HG02870 (cell line): ENCODE results near the gene ELAC2.
"Not testable (repeated sequence)": the region's sequence is repeated elsewhere in the genome, so short reads cannot be mapped to it uniquely, and the experiment has no call there.

Experiments used
- ATAC-seq: cut with Tn5 transposase; IDR thresholded peaks from one replicate; pipeline ENCODE4 v1.9.1; 2021; ENCODE audit warnings: mild to moderate bottlenecking, moderate library complexity; ENCODE audit not compliant: unreplicated experiment

The ELAC2 gene

DNA sequence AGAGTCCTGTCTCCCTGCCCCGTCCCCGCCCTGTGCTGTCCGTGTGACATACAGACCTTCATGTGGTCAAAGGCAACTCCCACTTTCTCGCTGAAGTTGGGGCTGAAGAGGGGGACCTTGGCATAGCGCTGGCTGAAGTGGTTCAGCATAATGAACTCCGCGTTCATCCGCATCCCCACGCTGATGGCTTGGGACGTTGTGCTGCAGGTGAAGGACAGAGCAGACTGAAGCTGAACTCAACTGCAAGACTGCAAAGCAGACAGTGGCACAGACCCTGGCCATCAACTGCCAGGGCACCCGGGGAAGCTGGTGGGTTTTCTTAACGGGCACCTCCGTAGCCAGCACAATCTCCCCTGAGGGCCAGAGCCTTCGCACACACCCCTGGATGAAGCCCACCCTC lies 24.2 kb downstream of the ELAC2 start:
- no peak for ATAC-seq

DNA sequence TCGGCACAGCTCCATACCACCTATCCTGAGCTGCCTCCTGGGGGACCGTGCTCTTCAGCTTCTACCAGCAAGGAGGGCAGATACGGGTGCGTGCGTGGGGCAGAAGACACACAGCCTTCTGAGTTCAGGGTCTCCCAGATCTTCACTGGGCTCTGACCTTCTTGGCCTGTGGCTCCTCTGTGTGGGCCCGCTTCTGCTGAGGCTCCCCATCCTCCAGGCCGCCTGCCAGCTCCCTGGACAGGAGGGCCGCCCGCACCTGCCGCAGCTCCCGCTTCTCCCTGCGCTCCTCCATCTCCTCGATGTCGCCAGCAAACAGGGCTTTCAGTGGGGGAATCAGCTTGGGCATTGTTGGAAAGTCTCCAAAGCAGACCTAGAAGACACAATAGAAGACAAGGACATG lies 25.2 kb downstream of the ELAC2 start:
- ATAC-seq = no peak

GRCh38 chr17:12990926-12991325 lies 26.9 kb downstream of the ELAC2 start:
- no peak for ATAC-seq

- no peak for ATAC-seq
Observed at GRCh38 chr17:12990041-12990808, 27.6 kb downstream of the ELAC2 start.

DNA sequence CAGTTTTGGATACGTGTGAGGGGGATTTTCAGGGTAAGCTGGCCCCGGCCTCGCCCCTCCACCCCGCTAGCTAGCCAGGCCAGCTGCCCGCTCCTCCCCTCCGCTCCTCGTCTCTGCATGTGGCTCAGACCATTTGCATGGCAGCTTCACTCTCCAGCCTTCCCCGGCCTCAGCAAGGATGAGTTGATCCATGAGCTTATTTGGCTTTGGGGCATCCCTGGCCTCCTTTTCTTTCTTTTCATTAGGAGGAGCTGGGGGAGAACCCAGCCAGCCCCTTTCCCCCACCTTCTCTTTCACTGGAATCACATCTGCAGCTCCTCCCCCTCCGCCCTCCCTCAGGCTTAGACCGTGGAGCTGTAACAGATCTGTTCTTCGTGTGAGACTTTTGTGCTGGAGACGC lies 30.7 kb downstream of the ELAC2 start:
- ATAC-seq = no peak

DNA sequence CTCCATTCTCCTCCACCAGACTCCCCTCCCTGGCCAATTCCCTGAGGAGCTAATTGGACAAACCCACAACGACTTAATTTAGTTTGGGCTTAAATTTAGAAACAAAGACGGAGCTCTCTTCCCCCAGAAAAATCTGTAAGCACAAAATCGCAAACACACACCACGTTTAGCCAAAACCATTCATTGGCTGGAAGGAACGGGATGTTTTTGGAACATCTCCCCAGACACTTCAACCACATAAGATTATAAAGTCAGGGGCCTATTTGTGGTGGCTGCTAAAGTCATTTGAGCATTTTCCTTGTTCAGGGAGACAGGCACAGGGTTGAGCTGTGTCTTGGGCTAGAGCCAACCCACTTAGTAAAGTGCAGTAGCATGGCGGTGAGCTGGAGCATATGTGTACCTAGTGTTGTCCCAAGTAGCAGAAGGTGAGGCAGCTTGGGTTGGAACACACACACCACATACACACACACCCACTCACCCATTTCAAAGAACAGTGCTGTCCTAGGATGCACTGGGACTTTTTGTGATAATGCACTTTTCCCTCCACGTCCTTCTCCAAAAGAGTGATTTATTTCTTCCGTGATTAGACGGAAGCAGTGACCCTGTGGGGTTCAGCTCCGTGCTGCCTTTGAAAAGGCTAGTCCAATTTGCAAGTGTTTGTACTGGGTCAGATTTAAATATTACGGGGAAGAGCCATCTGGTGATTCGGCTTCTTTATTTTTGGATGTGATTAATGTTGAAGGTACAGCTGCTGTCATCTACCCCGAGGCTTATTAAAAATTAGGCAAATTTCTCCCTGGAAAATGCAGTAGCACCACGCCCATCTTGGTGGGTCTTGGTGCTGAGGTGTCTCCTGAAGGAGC lies 32.2 kb downstream of the ELAC2 start:
- no peak for ATAC-seq

- ATAC-seq = no peak
Observed at GRCh38 chr17:12983991-12984884, 33.6 kb downstream of the ELAC2 start.

DNA sequence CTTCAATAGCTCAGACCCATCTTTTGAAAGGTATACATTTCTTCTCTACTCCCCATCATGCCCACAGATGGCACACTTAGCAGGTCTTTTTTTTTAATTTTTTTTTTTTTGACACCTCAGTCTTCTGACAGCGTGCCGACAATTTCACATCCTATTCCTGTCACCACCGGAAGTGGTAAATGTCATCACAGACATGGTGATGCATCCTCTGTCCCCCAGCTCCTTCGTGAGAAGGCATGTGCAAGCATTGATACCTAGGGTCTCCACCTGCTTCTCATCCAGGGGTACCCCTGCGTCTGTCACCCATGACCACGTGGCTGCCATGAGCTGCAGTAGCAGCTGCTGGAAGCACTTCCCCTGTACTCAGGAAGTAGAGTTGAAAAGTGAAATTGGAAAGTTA lies 35.6 kb downstream of the ELAC2 start:
- no peak for ATAC-seq

DNA sequence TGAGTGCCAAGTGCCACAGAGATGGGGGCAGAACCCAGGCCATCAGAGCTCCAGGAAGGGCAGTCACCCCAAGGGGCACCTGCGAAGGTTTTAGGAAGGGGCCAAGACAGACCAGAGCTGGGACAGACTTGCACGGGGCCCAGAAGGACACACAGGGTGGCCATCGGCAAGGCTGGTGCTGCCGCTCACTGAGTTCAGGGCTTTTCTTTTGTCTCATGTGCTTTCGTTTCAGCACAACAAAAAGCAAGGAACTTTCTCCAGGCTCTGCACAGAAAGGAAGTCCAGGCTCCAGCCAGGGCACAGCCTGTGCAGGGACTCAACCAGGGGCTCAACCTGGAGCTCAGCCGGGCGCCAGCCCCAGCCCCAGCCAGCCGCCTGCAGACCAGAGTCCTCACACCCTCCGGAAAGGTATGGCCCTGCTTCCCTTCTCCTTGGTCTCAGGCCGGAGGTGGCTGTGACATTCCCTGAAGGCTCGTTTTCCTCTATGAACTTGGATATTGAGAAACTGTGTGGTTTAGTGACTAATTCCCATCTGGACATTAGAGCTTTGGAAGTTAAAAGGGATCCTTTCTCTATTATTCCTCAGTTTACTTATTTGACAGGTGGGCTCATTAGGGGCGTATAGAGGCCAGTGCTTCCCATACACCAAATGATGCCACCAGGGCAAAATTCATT lies 37.9 kb downstream of the ELAC2 start:
- no peak for ATAC-seq

DNA sequence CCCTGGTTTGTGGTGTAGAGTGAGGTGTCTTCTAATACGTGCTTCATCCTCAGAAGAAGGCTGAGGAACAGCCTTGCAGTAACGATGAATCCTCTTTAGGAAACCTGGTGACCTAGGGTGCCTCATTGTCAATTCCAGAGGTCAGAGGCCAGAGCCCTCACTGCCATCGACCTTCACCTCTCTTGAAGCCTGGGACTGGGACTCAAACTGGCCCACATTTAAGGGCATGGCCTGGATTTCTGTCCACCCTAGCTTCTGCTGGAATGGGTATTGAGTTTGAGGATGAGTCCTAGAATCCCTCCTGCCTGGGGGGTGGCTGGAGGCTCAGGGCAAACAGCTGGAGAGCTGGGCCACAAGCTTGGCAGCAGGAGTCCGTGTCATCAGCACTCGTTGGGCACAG lies 38.6 kb downstream of the ELAC2 start:
- no peak for ATAC-seq

GRCh38 chr17:12978787-12979186 lies 39.0 kb downstream of the ELAC2 start:
- not testable (repeated sequence) for ATAC-seq

- ATAC-seq = no peak
Observed at GRCh38 chr17:12977008-12977751, 40.6 kb downstream of the ELAC2 start.

- no peak for ATAC-seq
Observed at GRCh38 chr17:12974005-12974531, 43.8 kb downstream of the ELAC2 start.

- ATAC-seq = no peak
Observed at GRCh38 chr17:12973496-12974004, 44.3 kb downstream of the ELAC2 start.

DNA sequence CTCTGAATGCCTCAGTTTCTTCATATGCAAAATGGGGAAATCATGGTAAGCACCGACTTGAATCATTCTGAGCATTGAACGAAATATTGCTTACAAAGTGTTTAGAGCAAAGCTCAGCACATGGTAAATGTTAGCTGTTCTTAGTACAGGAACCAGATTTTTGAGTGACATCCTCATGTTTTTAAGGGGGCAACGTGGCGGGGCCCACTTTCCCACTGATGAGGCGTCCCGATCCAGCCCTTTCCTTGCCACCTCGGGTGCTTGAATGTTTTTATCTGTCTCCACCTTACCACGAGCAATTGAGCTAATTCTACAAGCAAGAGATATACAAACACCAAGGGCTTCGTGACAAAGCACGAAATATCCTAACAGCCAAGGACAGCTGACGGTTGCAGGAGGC lies 49.9 kb downstream of the ELAC2 start:
- no peak for ATAC-seq

GRCh38 chr17:12966413-12966812 lies 51.4 kb downstream of the ELAC2 start:
- no peak for ATAC-seq

GRCh38 chr17:12965988-12966387 lies 51.8 kb downstream of the ELAC2 start:
- no peak for ATAC-seq

GRCh38 chr17:12964840-12965239 lies 53.0 kb downstream of the ELAC2 start:
- ATAC-seq = no peak

GRCh38 chr17:12964162-12964561 lies 53.7 kb downstream of the ELAC2 start:
- no peak for ATAC-seq
